Activated CD4-positive, CD25-positive, alpha-beta regulatory T cell treated with anti-CD3 and anti-CD28 coated beads, Interleukin-2, amount 50 U/mL, for 24 hours (primary cell): ENCODE results near the gene GFER.
A peak's percentile ranks its signal among the peaks of the same experiment; 100 is the strongest.
"Not testable (repeated sequence)": the region's sequence is repeated elsewhere in the genome, so short reads cannot be mapped to it uniquely, and the experiment has no call there.

Experiments used
- ATAC-seq, 2 donors: fragments of 150-1000 bp; cut with Tn5 transposase; one replicate each; pipeline ENCODE4 v1.10.0; 2021; ENCODE audit warnings: mild to moderate bottlenecking in 1 of 2, moderate library complexity in 1 of 2

GFER gene

DNA sequence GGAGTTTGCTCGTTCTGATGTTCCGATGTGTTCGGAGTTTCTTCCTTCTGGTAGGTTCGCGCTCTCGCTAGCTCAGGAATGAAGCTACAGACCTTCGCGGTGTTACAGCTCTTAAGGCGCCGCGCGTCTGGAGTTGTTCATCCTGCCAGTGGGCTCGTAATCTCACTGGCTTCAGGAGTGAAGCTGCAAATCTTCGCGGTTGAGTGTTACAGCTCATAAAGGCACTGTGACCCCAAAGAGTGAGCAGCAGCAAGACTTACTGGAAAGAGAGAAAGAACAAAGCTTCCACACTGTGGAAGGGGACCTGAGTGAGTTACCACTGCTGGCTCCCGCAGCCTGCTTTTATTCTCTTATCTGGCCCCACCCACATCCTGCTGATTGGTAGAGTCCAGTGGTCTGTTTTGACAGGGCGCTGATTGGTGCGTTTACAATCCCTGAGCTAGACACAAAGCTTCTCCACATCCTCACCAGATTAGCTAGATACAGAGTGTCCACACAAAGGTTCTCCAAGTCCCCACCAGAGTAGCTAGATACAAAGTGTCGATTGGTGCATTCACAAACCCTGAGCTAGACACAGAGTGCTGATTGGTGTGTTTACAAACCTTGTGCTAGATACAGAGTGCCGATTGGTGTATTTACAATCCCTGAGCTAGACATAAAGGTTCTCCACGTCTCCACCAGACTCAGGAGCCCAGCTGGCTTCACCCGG, 26.4 kb upstream of the GFER start:
- not testable (repeated sequence) for ATAC-seq

DNA sequence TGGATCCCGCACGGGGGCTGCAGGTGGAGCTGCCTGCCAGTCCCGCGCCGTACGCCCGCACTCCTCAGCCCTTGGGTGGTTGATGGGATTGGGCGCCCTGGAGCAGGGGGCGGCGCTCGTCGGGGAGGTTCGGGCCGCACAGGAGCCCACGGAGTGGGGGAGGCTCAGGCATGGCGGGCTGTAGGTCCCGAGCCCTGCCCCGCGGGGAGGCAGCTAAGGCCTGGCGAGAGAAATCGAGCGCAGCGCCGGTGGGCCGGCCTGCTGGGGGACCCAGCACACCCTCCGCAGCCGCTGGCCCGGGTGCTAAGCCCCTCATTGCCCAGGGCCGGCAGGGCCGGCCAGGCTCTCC, 25.9 kb upstream of the GFER start:
- not testable (repeated sequence) for ATAC-seq

GRCh38 chr16:1958715-1959268, 25.2 kb upstream of the GFER start:
- no peak for ATAC-seq

DNA sequence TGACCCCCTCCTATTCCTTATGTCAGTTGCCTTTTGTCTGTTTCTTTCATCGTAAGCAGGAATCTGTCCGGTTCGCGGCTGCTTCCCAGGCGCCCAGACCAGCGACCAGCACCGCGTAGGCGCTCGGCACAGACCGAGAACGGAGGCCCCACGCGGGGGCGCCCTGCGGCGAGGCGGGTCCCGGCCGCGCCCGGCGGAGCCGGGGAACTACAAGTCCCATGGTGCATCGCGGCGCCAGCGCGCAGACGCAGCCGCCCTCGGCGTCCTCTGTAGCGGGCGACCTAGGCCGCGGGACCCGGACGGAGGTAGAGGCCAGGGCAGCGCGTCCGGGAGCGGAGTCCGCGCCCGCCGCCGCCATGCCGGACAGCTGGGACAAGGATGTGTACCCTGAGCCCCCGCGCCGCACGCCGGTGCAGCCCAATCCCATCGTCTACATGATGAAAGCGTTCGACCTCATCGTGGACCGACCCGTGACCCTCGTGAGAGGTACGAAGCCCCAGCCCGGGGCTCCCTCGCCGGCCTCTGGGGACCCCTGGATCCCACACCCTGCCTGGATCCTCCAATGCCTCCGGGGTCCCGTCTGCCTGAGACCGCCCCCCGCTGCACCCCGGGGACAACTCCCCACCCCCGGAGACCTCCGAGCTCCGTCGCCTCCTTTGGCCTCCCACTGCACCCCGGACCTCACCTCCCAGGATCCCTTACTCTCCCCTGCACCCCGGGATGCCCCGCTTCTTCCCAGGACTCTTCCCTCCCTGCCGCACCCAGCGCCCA, 24.5 kb upstream of the GFER start, which contains the start of gene NDUFB10:
NDUFB10 (plus strand) TSS at position 270 of the 771 bp plus-strand sequence; CDS start at position 357, 87 bp downstream.
- peak; percentile 74 for ATAC-seq

DNA sequence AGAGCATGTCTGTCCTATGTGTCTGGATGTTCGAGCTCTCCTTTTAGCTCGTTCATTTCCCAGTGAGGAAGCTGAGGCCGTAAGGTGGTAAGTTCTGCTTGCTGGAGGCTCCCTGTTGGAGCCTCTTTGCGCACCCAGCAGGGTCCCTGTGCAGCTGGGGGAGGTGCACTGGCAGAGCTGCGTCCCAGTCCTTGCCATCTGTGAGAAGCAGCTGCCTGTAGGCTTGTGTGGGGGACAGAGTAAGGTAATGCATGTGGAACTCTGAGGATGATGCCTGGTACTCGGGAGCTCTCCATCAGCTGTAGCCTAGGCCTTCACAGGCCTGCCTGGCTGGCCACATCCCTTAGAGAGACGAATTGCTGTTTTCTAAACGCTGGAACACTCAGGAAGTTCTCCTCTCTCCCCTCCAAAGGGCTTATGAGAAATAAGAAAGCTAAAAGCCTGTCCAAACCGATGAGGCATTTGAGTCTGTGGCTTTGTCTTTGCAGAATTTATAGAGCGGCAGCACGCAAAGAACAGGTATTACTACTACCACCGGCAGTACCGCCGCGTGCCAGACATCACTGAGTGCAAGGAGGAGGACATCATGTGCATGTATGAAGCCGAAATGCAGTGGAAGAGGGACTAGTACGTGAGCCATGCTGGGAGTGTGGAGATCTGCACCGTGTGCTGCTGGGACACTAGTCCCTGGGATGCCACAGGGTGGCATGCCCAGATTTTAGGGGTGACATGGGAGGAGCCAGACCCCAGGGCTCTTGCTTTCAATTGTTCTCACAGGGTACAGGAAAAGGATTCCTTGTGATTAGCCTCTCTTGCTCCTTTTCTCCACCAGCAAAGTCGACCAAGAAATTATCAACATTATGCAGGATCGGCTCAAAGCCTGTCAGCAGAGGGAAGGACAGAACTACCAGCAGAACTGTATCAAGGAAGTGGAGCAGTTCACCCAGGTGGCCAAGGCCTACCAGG, 23.0 kb upstream of the GFER start:
- ATAC-seq = peak; percentile 4 to 12

- ATAC-seq = no peak
Observed at GRCh38 chr16:1961651-1962067, 22.3 kb upstream of the GFER start.

DNA sequence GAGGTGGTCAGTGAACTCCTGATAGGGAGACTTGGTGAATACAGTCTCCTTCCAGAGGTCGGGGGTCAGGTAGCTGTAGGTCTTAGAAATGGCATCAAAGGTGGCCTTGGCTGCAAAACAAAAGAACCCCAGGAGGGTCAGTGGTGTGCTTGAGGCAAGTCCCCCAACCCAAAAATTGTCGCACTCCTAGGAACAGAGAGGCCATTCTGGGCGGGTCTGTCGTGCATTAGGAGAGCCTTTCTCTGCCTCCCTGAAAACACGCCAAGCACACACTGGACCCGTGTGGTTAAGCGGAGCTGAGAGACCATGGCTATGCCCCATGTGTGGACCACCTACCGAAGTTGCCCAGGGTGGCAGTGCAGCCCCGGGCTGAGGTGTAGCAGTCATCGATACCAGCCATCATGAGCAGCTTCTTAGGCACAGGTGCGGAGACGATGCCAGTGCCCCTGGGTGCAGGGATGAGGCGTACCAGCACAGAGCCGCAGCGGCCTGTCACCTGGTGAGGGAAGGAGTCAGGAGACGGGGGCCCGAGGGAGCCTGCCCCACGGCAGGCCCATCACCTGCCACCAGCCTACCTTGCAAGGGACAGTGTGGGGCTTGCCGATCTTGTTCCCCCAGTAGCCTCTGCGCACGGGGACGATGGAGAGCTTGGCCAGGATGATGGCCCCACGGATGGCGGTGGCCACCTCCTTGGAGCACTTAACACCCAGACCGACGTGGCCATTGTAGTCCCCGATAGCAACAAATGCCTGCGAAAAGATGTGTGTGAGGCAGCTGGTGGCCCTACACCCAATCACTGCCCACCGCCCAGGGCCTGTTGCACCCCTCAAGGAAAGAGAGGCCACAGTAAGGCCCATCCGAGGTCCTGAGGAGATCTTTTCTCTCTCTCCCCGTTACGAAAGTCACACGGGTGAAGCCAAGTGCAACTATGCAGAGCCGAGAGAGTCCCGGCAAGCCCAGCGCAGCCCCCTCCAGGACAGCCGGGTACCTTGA, 21.5 kb upstream of the GFER start:
- ATAC-seq = not testable (repeated sequence)

DNA sequence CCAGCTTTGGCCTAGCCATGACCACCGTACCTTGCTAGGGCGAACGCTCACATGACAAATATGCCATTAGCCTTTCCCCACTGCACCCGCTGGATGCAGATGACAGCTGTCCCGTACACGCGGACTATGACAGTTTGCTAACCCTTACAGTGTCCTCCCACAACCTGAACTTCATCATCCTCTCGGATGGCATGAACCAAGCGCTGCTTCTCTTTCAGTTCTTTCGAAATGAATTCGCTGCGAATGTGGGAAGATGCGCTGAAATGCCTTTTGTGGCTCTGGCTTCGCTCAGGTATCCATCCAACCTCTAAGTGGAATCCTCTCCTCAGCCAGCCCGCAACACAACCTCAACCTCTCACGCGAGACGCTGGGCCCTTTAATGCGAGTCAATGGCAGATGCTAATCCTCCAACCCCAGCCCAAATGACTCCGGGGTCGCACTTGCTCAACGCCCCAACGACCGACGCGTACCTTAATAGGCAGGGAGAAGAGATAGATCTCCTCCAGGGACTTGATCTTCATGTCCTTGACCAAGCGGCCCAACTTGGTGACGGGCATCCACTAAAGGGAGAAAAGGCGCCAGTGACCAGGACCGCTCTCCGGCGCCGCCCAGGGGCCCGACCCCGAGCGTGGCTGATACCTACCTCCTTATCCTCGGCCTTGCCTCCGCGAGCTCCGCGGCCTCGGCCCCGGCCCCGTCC, 20.0 kb upstream of the GFER start:
- ATAC-seq = peak in 1 of 2 donors; percentile 7

DNA sequence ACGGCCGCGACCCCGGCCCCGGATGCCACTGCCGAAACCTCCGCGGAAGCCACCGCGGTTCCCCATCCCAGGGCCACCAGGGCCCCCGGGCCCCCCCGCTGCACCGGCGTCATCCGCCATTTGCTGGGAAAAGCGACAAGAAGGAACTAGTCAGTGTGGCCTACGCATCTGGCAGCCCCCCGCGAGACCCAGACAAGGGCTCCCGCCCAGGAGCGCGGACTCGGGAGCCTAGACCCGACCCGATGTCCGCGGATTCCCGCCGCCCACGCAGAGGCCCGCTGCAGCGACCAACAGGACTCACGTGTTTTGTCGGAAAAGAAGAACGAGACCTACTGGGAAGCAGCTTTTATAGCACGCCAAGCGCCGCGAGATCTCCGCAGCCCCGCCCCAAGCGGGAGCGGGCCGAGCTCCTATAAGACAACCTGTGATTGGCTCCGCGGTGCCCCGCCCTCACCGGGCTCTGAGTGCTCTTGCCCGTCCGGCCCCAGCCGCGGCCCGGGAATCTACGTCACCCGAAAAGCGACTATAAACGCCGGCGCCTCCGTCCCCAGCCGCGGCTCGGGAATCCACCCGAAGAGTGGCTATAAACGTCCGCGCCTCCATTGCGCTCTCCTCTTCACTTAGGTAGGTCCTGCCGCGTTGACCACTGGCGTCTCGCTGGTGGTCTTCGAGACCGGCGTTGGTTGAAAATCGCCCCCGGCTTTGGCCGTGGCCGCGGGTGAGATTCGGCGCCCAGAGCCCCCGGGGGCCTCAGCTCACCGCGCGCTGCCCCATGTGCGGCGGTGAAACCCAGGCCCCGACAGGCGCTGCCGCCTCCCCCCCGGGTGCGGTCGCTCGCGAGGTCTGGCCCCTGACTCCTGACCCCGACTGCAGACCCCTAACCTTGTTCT, 19.2 kb upstream of the GFER start, which contains the start of gene RPS2:
RPS2 (minus strand) TSS at position 321 of the 890 bp plus-strand sequence; CDS start at position 120, 201 bp downstream.
- ATAC-seq = peak; percentile 84 to 87

GRCh38 chr16:1965396-1966001, 18.5 kb upstream of the GFER start:
- ATAC-seq = no peak

GRCh38 chr16:1966460-1966859, 17.5 kb upstream of the GFER start, which contains the start of gene RNF151:
TSS of gene RNF151 (plus strand) at chr16:1966856. CDS start at chr16:1966882, 26 bp downstream.
- no peak for ATAC-seq

- no peak for ATAC-seq
Observed at GRCh38 chr16:1968146-1968953, 15.6 kb upstream of the GFER start.

DNA sequence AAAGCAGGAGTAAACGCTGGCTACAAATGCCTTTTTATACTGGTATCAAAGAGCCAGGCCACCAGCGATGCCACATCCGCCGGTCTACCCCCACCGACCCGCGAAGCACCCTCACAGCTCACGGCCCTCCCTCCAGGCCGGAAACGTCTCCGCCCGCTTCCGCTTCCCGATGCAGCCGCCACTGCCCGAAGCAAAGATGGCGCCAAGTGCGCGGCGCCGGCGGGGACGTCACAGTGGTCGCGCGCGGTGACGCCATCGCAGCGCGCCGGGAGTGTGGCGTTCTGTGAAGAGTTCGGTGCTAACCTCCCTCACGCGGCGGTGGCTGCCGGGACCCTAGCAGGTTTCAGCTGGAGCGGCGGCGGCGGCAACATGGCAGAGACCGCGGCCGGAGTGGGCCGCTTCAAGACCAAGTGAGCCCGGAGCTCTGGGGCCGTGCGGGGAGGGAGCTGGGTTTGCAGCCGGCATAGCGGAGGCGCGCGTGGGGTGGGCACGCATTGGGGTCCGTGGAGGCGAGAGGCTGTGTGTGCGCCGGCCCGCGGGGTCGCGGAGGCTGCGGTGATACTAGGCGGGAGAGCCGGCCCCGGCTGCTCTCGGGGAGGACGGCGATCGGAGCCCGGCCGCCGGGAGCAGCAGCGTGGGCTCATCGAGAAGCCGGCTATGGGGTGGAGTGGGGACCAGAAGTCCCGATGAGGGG, 12.1 kb upstream of the GFER start, which contains the start of gene TBL3:
TBL3 (plus strand) TSS at position 258 of the 694 bp plus-strand sequence; CDS start at position 370, 112 bp downstream.
- ATAC-seq = peak; percentile 96 to 97

DNA sequence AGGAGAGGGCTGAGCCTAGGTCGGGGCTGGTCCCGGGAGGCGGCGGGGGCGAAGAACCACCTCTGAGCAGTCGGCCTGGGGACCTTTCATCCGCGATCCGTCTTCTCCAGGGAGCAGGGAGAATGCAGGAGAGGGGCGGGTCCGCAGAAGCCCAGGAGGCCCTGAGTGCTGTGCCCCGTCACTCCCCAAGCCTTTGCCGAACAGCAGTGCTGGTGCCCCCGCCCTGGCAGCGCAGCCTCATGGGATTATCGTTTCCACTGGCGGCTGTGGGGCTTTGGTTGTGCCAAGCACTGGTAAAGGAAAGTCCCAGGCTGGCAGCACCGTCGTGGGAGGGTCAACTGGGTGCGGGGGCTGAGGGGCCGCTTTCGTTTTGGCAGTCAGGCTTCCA, 11.5 kb upstream of the GFER start:
- peak in 1 of 2 donors; percentile 6 for ATAC-seq

GRCh38 chr16:1973461-1974156, 10.4 kb upstream of the GFER start:
- no peak for ATAC-seq
